GM12878 (cell line): ENCODE results near the gene POLD1. TPM values are rescaled to one million over a fixed set of nuclear protein-coding genes. Genes with fewer than 3 reads are reported as not detected.

Experiments
- ATAC-seq: fragments of 200-7000 bp; cut with Tn5 transposase; 3 replicates; pipeline ENCODE4 v1.9.1; 2020; ENCODE audit warnings: mild to moderate bottlenecking, moderate library complexity
- Bru-seq: library from RNA; stranded (reverse); fragments of 400-500 nt; gene quantifications from one replicate; lab custom pipeline; 2021; lab: Mats Ljungman, UMichigan
- BruChase-seq, 2 experiments: library from RNA; stranded (reverse); fragments of 400-500 nt; gene quantifications; one replicate each; lab custom pipeline; 2021; lab: Mats Ljungman, UMichigan
- BruUV-seq: library from RNA; stranded (reverse); fragments of 400-500 nt; replicated peaks from 2 replicates; lab custom pipeline; 2021; lab: Mats Ljungman, UMichigan
- CTCF ChIA-PET: fragments of 300-600 bp; sonication (Branson Sonifier 250); formaldehyde crosslinking; extraction: SDS; loops from one replicate; lab custom pipeline; 2021; ENCODE audit warnings: inconsistent platforms; lab: Yijun Ruan, JAX
- POLR2A ChIA-PET: fragments of 350-600 bp; formaldehyde crosslinking; extraction: SDS; loops from one replicate; lab custom pipeline; 2021; ENCODE audit warnings: inconsistent platforms; lab: Charles Lee
- RAD21 ChIA-PET: fragments of 300-600 bp; sonication (Branson Sonifier 250); formaldehyde crosslinking; loops from one replicate; lab custom pipeline; 2023; ENCODE audit warnings: antibody characterized with exemption; ENCODE audit not compliant: unreplicated experiment; lab: Charles Lee
- SMC1A ChIA-PET: fragments of 300-600 bp; sonication (Branson Sonifier 250); formaldehyde crosslinking; loops from one replicate; lab custom pipeline; 2023; ENCODE audit not compliant: unreplicated experiment, uncharacterized antibody; lab: Charles Lee
- DNase-seq: peaks from one replicate; pipeline ENCODE4 v3.0.0-alpha.2; 2011; ENCODE audit warnings: low read depth, low spot score
- FAIRE-seq: peaks from 3 replicates; lab custom pipeline; 2011; peaks lifted over from hg19 to GRCh38; lab: Jason Lieb, UNC
- H2AFZ ChIP-seq: 2 replicates; pipeline ENCODE4 v1.6.0; 2011; ENCODE audit warnings: low read depth, low read length, control low read depth; ENCODE audit not compliant: control insufficient read depth
- H3K27ac ChIP-seq: 2 replicates; pipeline ENCODE4 v1.5.1; 2011; ENCODE audit warnings: control low read depth; ENCODE audit not compliant: control insufficient read depth, insufficient read depth
- H3K27me3 ChIP-seq, 2 experiments: replicated peaks in 1 of 2; 2 replicates each; pipeline versions ENCODE4 v1.6.0 to v1.6.1; 2011; ENCODE audit warnings: low read length in 1 of 2; ENCODE audit not compliant: control insufficient read depth in 2 of 2, insufficient read depth in 2 of 2
- H3K36me3 ChIP-seq, 2 experiments: 2 replicates each; pipeline ENCODE4 v1.5.1; 2011; ENCODE audit warnings: low read length in 1 of 2; ENCODE audit not compliant: control insufficient read depth in 2 of 2, insufficient read depth in 2 of 2
- H3K4me1 ChIP-seq: 2 replicates; pipeline ENCODE4 v1.6.1; 2011; ENCODE audit warnings: mild to moderate bottlenecking, low read length, moderate library complexity, mixed read lengths; ENCODE audit not compliant: control insufficient read depth, insufficient read depth
- H3K4me2 ChIP-seq: 2 replicates; pipeline ENCODE4 v1.6.0; 2011; ENCODE audit warnings: control low read depth; ENCODE audit not compliant: control insufficient read depth, insufficient read depth
- H3K4me3 ChIP-seq: fragments of 200-600 bp; sonication (generic); 2 replicates; pipeline ENCODE4 v1.5.1; 2016
- H3K79me2 ChIP-seq: 2 replicates; pipeline ENCODE4 v1.6.0; 2011; ENCODE audit warnings: low read length; ENCODE audit not compliant: control insufficient read depth, insufficient read depth
- H3K9ac ChIP-seq: 2 replicates; pipeline ENCODE4 v1.8.0; 2011; ENCODE audit warnings: low read length, control low read depth, mixed read lengths; ENCODE audit not compliant: control insufficient read depth, insufficient read depth
- H3K9me3 ChIP-seq: replicated peaks from 3 replicates; pipeline ENCODE4 v1.5.1; 2011; ENCODE audit warnings: mild to moderate bottlenecking, low read length; ENCODE audit not compliant: control insufficient read depth, insufficient read depth
- H4K20me1 ChIP-seq: 2 replicates; pipeline ENCODE4 v1.6.0; 2011; ENCODE audit not compliant: control insufficient read depth, insufficient read depth
- ATF7 ChIP-seq: fragments of 450-650 bp; IDR thresholded peaks from 2 replicates; pipeline ENCODE4 v1.6.1; 2016; ENCODE audit warnings: low read depth, mild to moderate bottlenecking
- EZH2 ChIP-seq: IDR thresholded peaks from 2 replicates; pipeline ENCODE4 v1.6.1; 2012; ENCODE audit warnings: low read depth, mild to moderate bottlenecking, control low read depth, inconsistent platforms, low read length, borderline replicate concordance; ENCODE audit not compliant: control insufficient read depth
- HDAC2 ChIP-seq: fragments of 200-600 bp; sonication (generic); IDR thresholded peaks from 2 replicates; pipeline ENCODE4 v1.6.1; 2017
- KAT2A ChIP-seq: conservative IDR thresholded peaks from 2 replicates; pipeline ENCODE4 v1.6.1; 2011; ENCODE audit warnings: low read depth, low read length; ENCODE audit not compliant: control insufficient read depth
- KLF5 ChIP-seq: fragments of 450-650 bp; IDR thresholded peaks from 2 replicates; pipeline ENCODE4 v1.6.1; 2014; ENCODE audit warnings: mild to moderate bottlenecking; ENCODE audit not compliant: partially characterized antibody
- MYB ChIP-seq: fragments of 150-350 bp; IDR thresholded peaks from 2 replicates; pipeline ENCODE4 v1.6.1; 2014; ENCODE audit warnings: mild to moderate bottlenecking, low read depth, low read length, borderline replicate concordance
- NFXL1 ChIP-seq: fragments of 450-650 bp; IDR thresholded peaks from 2 replicates; pipeline ENCODE4 v1.6.1; 2017; ENCODE audit warnings: antibody characterized with exemption, mild to moderate bottlenecking, borderline replicate concordance
- SMAD5 ChIP-seq: IDR thresholded peaks from 2 replicates; pipeline ENCODE4 v1.6.1; 2016; ENCODE audit warnings: antibody characterized with exemption, low read depth
- SREBF1 ChIP-seq: IDR thresholded peaks from 2 replicates; pipeline ENCODE4 v1.6.1; 2012; ENCODE audit warnings: mild to moderate bottlenecking, low read length
- TCF12 ChIP-seq: IDR thresholded peaks from 2 replicates; pipeline ENCODE4 v1.6.1; 2011; ENCODE audit warnings: low read depth, mild to moderate bottlenecking, low read length
- ZNF207 ChIP-seq: fragments of 450-650 bp; IDR thresholded peaks from 2 replicates; pipeline ENCODE4 v1.6.1; 2014; ENCODE audit warnings: antibody characterized with exemption, mild to moderate bottlenecking, borderline replicate concordance
- ZSCAN29 ChIP-seq: fragments of 450-650 bp; IDR thresholded peaks from 2 replicates; pipeline ENCODE4 v1.6.1; 2017; ENCODE audit warnings: mild to moderate bottlenecking, moderate library complexity
- ZZZ3 ChIP-seq: IDR thresholded peaks from 2 replicates; pipeline ENCODE4 v1.6.1; 2011; ENCODE audit warnings: low read depth; ENCODE audit not compliant: control insufficient read depth, insufficient read length
- WGBS: methylation state at CpG from one replicate; pipeline ENCODE4 v1.1.6; 2016; ENCODE audit warnings: low lambda C conversion rate; ENCODE audit not compliant: insufficient replicate concordance, insufficient coverage; ENCODE audit errors: missing lambda C conversion rate; 5-methylcytosine and 5-hydroxymethylcytosine counted together
- in situ Hi-C: fragments of 300-500 bp; cut with MboI; formaldehyde crosslinking; loops from 9 replicates; pipeline ENCODE4 v1.14.3; 2018; ENCODE audit warnings: mixed read lengths
- intact Hi-C: fragments of 100-400 bp; cut with micrococcal nuclease; formaldehyde crosslinking; loops from one replicate; pipeline ENCODE4 v1.14.2; 2022; ENCODE audit not compliant: unreplicated experiment
- long read RNA-seq, 2 experiments: library from polyadenylated mRNA; unstranded; transcript quantifications; one replicate each; pipeline ENCODE4 v2.0.0, GENCODE V29; 2019 to 2020
- polyA minus RNA-seq, 3 experiments: library from RNA; depleted of rRNA, polyadenylated mRNA; stranded (reverse); fragments of >200 nt; gene quantifications; 2 replicates each; pipeline ENCODE4 v1.2.3, GENCODE V29; 2011
- polyA plus RNA-seq, 11 experiments: library from polyadenylated mRNA; depleted of rRNA in 4 of 11; unstranded in 6 of 11; stranded (reverse) in 5 of 11; fragments of >200 nt; fragmentation: Nextera tagmentation in 4 of 11; fragmentation: Illumina TruSeq in 1 of 11; extraction: Ambion mirVana in 4 of 11; extraction: Trizol in 1 of 11; gene quantifications; 1 replicate in 1 of 11; 2 replicates in 10 of 11; pipeline versions ENCODE4 v1.2.1 to v1.2.3, GENCODE V29; 2011 to 2016; ENCODE audit warnings: inconsistent platforms in 2 of 11, missing spikeins in 2 of 11, low read depth in 1 of 11
- total RNA-seq, 4 experiments: library from RNA; depleted of rRNA in 3 of 4; stranded (reverse); fragments of >200 nt in 3 of 4; fragmentation: Illumina TruSeq in 1 of 4; extraction: Trizol in 1 of 4; gene quantifications; 2 replicates each; pipeline versions ENCODE4 v1.2.1 to v1.2.3, GENCODE V29; 2013 to 2021
- TF ChIP-seq, protein P1 (sequence below): IDR thresholded peaks from 2 replicates; pipeline ENCODE4 v1.6.1; 2012; ENCODE audit warnings: low read depth, low read length, improper control_type of control experiment

POLD1 gene
- total RNA-seq (2013; cell fraction: nucleolus; rRNA removed): 45.1 and 55.2 TPM in 2 replicates
- total RNA-seq (2014; rRNA removed): 121 and 141 TPM in 2 replicates
- 28.6 and 31.8 TPM in 2 replicates for total RNA-seq (2014; rRNA removed; fragmentation: Illumina TruSeq; extraction: Trizol)
- total RNA-seq (2021): 146 and 165 TPM in 2 replicates
- polyA plus RNA-seq (2011; ENCODE audit: low read depth): 15.5 TPM
- 10.4 and 25.7 TPM in 2 replicates for polyA plus RNA-seq (2011; rRNA removed)
- polyA plus RNA-seq (2011; cell fraction: cytosol; rRNA removed): 47.4 and 83.0 TPM in 2 replicates
- polyA plus RNA-seq (2011; cell fraction: nucleus; rRNA removed): 231 and 322 TPM in 2 replicates
- 51.0 and 61.8 TPM in 2 replicates for polyA plus RNA-seq (2012)
- 1.9 and 18.1 TPM in 2 replicates for polyA plus RNA-seq (2014; fragmentation: Illumina TruSeq; extraction: Trizol)
- 1 to 10 TPM in 1 of 2 experiments, under 1 TPM in 1; 0.76 to 6.5 TPM for polyA plus RNA-seq (2014; fragmentation: Nextera tagmentation; extraction: Ambion mirVana)
- polyA plus RNA-seq (2014; rRNA removed): 95.1 and 110 TPM in 2 replicates
- 100 to 1,000 TPM; 111 to 118 TPM for polyA plus RNA-seq (2016; fragmentation: Nextera tagmentation; extraction: Ambion mirVana)
- polyA minus RNA-seq (2011; rRNA and poly(A)+ RNA removed): 34.5 and 105 TPM in 2 replicates
- polyA minus RNA-seq (2011; cell fraction: cytosol; rRNA and poly(A)+ RNA removed): 65.4 and 72.3 TPM in 2 replicates
- polyA minus RNA-seq (2011; cell fraction: nucleus; rRNA and poly(A)+ RNA removed): 50.1 and 97.2 TPM in 2 replicates
- percentile 54 among the genes with signal in this experiment for Bru-seq, nascent RNA
- BruChase-seq, experiment 1, labeled RNA remaining after a 6-hour chase: percentile 66 among the genes with signal in this experiment
- percentile 59 among the genes with signal in this experiment for BruChase-seq, experiment 2, labeled RNA remaining after a 2-hour chase
- long read RNA-seq, experiment 1, transcript POLD1-201 (27 exons, 3,444 nt): major isoform, 18 of 41 reads
- long read RNA-seq, experiment 1, partial matches to known transcripts: 10 of 41 reads
- long read RNA-seq, experiment 1, other reads (novel, unspliced or antisense): 10 of 41 reads
- long read RNA-seq, experiment 2, partial matches to known transcripts: 4 of 5 reads
- long read RNA-seq, experiment 2, other reads (novel, unspliced or antisense): 1 of 5 reads

DNA sequence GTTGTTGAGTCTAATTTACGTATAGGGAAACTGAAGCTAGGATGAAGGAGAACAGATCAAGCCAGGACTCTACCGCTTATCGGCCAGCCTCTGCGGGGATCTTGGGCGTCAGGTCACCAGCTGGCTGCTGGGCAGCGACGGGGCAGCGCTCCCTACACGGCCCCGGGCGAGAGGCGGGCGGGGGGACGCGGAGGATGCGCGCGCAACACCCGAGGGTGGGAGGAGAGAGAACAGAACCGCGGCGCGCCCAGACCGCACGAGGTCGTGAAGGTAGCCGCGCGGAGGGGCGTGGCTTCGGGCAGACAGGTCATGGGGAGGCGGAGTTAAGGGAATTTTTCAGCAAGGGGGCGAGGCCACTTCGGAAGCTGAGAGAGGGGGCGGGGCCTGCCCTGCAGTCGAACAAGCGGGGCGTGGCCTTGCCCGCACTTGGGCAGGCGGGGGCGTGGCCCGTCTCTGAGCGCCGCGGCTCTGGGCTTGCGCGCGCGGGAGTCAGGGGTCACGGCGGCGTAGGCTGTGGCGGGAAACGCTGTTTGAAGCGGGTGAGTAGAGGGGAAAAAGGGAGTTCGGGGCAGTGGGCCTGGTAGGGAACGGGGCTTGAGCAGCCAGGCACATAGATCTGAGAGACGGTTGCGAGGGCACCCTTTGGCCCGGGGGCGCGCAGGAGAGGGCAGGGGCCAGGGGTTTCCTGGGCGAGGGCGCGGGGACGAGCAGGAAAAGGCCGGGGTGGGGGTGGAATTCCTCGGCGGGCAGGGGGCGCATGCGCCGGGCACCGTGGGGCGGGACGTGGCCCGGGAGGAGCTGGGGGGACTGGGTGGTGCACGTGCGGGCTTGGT lies at the start of gene POLD1:
Gene POLD1, plus strand, starts transcription at position 496 of the 833 bp plus-strand sequence. CDS start 14,505 bp downstream, outside the sequence.
- H4K20me1 ChIP-seq: no peaks in the 10 kb centered on the region
- SMC1A ChIA-PET: interaction anchor here (0.9 to 2.6 kb wide), 8 partner anchors 8 to 538 kb away, joined by 3 to 8 read pairs (median 4); partner anchors contain the start of gene NR1H2
- RAD21 ChIA-PET: interaction anchor here (0.9 to 1.9 kb wide), 6 partner anchors 20 to 400 kb away, joined by 3 to 8 read pairs (median 4); partner anchors contain the start of gene SPIB
- peak; percentile 99 for FAIRE-seq
- CTCF ChIA-PET: interaction anchor here (0.8 to 2.9 kb wide), 7 partner anchors 22 to 236 kb away, joined by 3 to 17 read pairs (median 3); no protein-coding TSS in a partner anchor
- ATAC-seq: peak; percentile 94
- H3K27ac ChIP-seq: peak within 1 kb of the TSS; percentile 78
- peak within 1 kb of the TSS; percentile 93 for H3K9ac ChIP-seq
- no peaks in the 10 kb centered on the region for H3K9me3 ChIP-seq
- in situ Hi-C loops (no loop called here), intact Hi-C loops (loop anchor here (2.0 kb wide), 1 partner anchor 31 kb away; no protein-coding TSS in a partner anchor)
- peak within 1 kb of the TSS; percentile 77 for H3K4me3 ChIP-seq
- BruUV-seq: no TSS peak
- H2AFZ ChIP-seq: peak within 1 kb of the TSS; percentile 72
- H3K4me2 ChIP-seq: peak within 1 kb of the TSS; percentile 97
- peak; percentile 91 for DNase-seq
- H3K4me1 ChIP-seq: peaks cover 3% of the 10 kb centered on the region; the same call in 1 of the 2 replicates
- POLR2A ChIA-PET: interaction anchor here (0.6 to 1.9 kb wide), 6 partner anchors 8 to 77 kb away, joined by 3 to 9 read pairs (median 5); partner anchors contain the start of genes NR1H2 and SPIB
- WGBS: 1% methylated on average over 73 of the region's 78 CpGs
- H3K36me3 ChIP-seq: peaks cover 12 to 14% of the 10 kb centered on the region in 2 experiments; a peak in 3 of 4 replicates
- H3K27me3 ChIP-seq: no peaks in the 10 kb centered on the region
- H3K79me2 ChIP-seq: peaks cover 24% of the 10 kb centered on the region
- TF ChIP-seq ZSCAN29: no peak
- TF ChIP-seq ZNF207: no peak
- TF ChIP-seq SREBF1: no peak
- TF ChIP-seq TCF12: 0 out of 2 replicates have a peak, but pooled peaks have one; percentile 6
- TF ChIP-seq KLF5: no peak
- TF ChIP-seq KAT2A: no peak
- no peak for TF ChIP-seq EZH2
- no peak for TF ChIP-seq ZZZ3
- TF ChIP-seq, protein P1, sequence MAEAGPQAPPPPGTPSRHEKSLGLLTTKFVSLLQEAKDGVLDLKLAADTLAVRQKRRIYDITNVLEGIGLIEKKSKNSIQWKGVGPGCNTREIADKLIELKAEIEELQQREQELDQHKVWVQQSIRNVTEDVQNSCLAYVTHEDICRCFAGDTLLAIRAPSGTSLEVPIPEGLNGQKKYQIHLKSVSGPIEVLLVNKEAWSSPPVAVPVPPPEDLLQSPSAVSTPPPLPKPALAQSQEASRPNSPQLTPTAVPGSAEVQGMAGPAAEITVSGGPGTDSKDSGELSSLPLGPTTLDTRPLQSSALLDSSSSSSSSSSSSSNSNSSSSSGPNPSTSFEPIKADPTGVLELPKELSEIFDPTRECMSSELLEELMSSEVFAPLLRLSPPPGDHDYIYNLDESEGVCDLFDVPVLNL: peak; percentile 92
- no peak for TF ChIP-seq HDAC2
- no peak for TF ChIP-seq ATF7
- TF ChIP-seq SMAD5: no peak
- TF ChIP-seq NFXL1: no peak
- TF ChIP-seq MYB: no peak
